Measurements from ENCODE around the gene SBDS.

DNA sequence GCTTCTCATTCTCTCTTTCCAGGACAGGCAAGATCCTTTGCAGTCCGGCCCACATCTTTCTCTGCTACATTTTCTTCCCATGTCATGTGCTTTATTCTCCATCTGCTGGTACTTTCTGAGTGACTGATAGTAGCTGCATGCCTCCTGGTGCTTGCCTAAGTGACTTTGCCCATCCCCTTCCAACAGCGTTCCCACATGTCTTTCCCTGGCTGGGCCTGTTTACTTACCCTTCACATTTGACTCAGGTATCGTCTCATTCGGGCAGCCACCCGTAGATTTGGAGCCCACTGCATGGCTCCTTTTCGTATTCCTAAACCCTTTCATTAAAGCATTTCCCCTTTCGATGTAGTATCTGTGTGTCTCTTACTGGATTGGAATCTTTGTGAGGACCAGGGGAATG lies 25.9 kb upstream of the SBDS start:
- TF ChIP-seq, protein P1, sequence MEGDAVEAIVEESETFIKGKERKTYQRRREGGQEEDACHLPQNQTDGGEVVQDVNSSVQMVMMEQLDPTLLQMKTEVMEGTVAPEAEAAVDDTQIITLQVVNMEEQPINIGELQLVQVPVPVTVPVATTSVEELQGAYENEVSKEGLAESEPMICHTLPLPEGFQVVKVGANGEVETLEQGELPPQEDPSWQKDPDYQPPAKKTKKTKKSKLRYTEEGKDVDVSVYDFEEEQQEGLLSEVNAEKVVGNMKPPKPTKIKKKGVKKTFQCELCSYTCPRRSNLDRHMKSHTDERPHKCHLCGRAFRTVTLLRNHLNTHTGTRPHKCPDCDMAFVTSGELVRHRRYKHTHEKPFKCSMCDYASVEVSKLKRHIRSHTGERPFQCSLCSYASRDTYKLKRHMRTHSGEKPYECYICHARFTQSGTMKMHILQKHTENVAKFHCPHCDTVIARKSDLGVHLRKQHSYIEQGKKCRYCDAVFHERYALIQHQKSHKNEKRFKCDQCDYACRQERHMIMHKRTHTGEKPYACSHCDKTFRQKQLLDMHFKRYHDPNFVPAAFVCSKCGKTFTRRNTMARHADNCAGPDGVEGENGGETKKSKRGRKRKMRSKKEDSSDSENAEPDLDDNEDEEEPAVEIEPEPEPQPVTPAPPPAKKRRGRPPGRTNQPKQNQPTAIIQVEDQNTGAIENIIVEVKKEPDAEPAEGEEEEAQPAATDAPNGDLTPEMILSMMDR (IDR thresholded peaks at IDR 0.05; ENCODE audit: low read depth, low read length, poor library complexity, severe bottlenecking): no peak
- TF ChIP-seq EZH2phosphoT487 (IDR thresholded peaks at IDR 0.05; ENCODE audit: borderline replicate concordance, low read length): no peak
